Stimulated activated CD8-positive, alpha-beta memory T cell treated with anti-CD3 and anti-CD28 coated beads, Interleukin-7, amount 100 ng/mL, for 1 hour (primary cell): ENCODE measurements around the gene SERPINB4.
"Not testable (repeated sequence)": the region's sequence is repeated elsewhere in the genome, so short reads cannot be mapped to it uniquely, and the experiment has no call there.

ENCODE experiments used
- DNase-seq, 2 donors: peaks; one replicate each; pipeline ENCODE4 v3.0.0-alpha.2; 2020; ENCODE audit warnings: low read depth in 2 of 2

SERPINB4 gene

DNA sequence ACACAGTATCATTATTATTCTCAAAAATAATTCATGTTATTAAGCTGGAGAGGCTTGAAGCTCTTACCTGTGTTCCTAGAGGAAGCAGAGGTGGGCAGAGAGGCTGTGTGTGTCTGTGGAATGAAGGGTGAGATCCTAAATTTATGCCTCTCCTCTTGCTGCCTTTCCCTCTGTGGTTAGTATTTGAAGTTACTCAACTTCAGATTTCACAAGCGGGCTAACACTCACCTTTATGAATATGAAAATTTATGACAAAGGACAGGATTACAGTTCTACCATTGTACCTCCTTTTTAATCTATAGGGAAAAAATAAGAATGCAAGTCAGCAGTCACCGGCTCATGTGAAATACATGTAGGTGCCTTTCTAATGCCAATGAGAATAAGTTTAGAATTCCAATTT, at the start of gene SERPINB4:
SERPINB4 (minus strand) TSS at position 115 of the 400 bp plus-strand sequence. CDS start 679 bp downstream, outside the sequence.
- DNase-seq, result not testable (repeated sequence)

DNA sequence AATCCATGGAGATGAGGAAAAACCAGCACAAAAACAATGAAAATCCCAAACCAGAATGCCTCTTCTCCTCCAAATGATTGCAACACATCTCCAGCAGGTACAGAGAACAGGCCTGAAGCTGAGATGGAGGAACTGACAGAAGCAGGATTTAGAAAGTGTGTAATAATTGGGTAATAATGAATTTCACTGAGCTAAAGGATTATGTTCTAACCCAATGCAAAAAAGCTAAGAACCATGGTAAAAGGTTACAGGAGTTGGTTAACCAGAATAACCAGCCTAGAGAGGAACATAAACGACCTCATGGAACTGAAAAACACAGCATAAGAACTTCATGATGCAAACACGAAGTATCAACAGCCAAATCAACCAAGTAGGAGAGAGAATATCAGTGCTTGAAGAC, 45.0 kb upstream of the SERPINB4 start:
- DNase-seq, result no peak

GRCh38 chr18:63686871-63687270, 42.8 kb upstream of the SERPINB4 start:
- no peak for DNase-seq

- DNase-seq, result no peak
These were observed 40.7 kb upstream of the SERPINB4 start for GRCh38 chr18:63684718-63685117.

- DNase-seq, result no peak
These were observed 39.8 kb upstream of the SERPINB4 start for GRCh38 chr18:63683890-63684289.

GRCh38 chr18:63683152-63683551, 39.1 kb upstream of the SERPINB4 start:
- DNase-seq, result no peak

DNA sequence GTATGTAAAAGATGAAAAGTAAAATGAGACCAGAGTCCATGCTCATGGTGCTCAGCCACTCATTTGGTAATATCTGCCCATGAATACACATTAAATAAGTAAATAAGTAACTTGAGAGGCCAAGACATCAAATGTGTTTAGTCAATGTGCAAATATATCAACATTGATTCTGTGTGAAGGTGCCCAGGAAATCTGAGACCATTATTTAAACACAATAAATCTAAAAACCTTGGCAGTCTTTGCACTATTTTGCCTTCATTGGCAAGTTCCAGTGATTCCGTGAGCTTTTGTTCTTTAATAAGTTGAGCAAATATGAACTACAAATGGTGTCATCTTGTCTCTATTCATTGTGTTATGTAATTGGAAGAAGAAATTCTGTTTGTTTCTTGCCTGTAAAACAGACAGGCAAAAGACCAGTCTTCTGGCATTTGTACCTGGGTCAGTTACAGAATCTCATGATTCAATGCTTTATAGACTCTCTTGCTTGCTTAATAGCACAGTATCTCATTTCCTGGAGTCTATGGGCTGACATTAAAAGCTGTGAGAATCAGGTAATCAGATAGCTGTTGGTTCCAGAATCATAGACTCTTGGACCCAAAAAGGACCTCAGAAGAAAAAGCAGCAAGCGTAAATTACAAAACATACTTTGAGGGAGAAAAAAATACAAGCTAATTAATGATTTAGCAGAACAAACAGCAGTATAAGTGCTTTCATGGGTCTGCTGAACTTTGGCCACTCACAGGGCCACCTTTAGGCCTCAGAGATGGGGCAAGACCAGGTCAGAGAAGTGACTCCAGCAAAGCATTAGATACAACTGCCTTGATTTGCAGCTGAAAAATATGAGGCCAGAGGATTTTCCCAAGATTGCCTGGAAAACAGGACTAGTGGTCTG, 37.6 kb upstream of the SERPINB4 start:
- no peak for DNase-seq

DNA sequence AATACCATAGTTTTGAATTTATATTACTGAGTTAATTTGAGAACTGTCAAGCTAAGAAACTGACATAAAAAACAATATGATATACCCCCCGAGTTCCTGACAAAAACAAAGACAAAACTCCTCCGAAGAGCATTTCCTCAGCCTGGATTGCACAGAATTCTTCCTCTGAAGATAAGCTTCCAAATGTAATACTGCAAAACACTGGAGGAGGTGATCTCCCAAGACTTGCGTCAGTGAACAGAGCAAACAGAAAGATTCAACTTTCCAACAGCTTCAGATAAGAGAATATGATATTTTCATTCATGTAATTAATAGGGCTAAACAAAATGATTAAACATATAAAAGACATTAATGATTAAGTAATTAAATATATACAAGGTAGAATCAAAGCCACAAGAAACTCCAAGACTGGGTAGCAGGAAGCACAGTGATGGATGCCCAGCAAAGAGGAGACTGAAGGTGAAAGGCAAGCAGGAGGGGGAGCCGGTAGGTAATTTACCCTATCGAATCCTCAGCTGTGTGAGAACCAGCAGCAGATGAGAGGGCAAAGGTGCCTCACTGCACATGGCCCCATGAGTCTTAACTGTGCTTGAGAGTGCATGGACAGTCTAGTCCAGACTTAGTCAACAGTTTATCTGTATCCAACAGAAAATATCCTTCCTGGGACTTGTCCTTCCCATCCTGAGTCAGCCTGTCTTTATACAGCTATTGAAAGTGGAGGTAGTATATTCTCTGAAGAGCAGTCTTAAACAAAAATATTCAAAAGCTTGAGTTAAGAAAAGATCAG, 36.0 kb upstream of the SERPINB4 start:
- DNase-seq, result no peak

- no peak for DNase-seq
These were observed 33.6 kb upstream of the SERPINB4 start for GRCh38 chr18:63677500-63678225.

DNA sequence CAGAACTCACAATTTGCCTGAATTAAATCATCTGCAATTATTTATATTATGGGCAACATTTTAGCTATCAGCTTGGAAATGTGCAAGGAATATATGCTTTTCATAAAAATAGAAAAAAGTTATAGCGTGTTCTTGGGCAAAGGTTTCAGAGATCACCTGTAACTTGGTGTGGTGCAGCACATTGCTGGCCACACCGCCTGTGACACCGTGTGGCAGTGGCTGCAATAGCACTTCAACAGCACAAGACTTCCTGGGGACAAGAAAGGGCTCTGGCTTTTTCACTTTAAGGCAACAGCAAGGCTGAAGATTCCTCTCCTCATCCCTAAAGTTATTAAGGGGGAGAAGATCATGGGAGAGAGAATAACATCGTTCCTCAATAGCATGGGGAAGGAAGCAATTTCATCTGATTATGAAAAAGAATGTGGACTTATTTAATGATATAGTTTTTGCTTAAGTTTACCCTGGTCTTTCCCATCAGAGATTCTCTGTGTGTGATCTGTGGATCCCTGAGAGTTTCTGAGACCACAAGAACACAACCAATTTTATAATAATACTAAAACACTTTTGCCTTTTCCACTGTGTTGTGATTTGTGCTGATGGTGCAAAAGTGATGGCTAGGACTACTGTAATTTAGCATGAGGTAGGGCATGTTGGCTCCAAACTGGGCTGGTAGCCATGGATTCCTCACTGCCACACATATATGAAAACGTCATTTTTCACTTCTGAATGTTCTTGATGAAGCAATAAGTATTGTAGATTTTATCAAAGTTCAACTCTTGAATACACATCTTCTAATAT, 32.7 kb upstream of the SERPINB4 start:
- DNase-seq, result no peak

- no peak for DNase-seq
These were observed 20.5 kb upstream of the SERPINB4 start for GRCh38 chr18:63664571-63664970.

DNA sequence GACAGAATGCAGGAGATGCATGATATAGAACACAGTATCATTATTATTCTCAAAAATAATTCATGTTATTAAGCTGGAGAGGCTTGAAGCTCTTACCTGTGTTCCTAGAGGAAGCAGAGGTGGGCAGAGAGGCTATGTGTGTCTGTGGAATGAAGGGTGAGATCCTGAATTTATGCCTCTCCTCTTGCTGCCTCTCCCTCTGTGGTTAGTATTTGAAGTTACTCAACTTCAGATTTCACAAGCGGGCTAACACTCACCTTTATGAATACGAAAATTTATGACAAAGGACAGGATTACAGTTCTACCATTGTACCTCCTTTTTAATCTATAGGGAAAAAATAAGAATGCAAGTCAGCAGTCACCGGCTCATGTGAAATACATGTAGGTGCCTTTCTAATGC, 17.7 kb upstream of the SERPINB4 start, which contains the start of gene SERPINB3:
SERPINB3 (minus strand) TSS at position 144 of the 400 bp plus-strand sequence. CDS start 677 bp downstream, outside the sequence.
- not testable (repeated sequence) for DNase-seq

- not testable (repeated sequence) for DNase-seq
These were observed 14.9 kb upstream of the SERPINB4 start for GRCh38 chr18:63658920-63659319.

DNA sequence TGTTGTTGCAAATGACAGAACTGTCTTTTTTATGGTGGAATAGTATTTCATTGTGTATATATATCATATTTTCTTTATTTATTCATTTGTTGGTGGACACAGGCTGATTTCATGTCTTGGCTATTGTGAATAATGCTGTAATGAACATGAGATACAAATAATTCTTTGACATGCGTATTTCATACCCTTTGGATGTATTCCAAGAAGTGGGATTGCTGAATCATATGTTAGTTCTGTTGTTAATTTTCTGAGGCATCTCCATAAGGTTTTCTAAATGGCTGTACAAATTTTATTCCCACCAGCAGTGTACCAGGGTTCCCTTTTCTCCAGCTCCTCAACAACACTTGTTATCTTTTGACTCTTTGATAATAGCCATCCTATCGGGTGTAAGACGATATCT, 6.2 kb upstream of the SERPINB4 start:
- not testable (repeated sequence) for DNase-seq

DNA sequence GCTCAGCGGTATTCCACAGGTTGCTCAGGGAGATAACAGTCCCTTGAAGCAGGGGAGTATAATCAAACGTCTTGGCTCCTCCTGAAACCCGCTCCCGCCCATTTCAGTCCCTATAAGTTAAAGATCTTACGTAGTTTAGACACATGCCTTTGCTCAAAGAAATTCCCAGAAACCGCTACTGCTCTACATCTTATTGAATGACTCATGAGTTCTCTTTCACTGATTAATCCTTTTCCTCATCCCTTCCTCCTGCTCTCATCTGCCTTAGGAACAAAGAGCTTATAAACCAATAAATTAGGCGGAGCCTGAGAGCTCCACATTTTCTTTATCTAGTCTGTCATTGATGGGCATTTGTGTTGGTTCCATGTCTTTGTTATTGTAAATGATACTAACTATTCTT, 4.2 kb upstream of the SERPINB4 start:
- no peak for DNase-seq

- no peak for DNase-seq
These were observed 2.9 kb upstream of the SERPINB4 start for GRCh38 chr18:63646936-63647335.

- DNase-seq, result not testable (repeated sequence)
These were observed 638 bp upstream of the SERPINB4 start for GRCh38 chr18:63644694-63645093.

- not testable (repeated sequence) for DNase-seq
These were observed 1.2 kb downstream of the SERPINB4 start for GRCh38 chr18:63642668-63643356.

GRCh38 chr18:63641157-63641680, 2.8 kb downstream of the SERPINB4 start:
- DNase-seq, result not testable (repeated sequence)

- DNase-seq, result no peak
These were observed 6.4 kb downstream of the SERPINB4 start for GRCh38 chr18:63637703-63638102.
